Activated T-helper 17 cell treated with anti-CD3 and anti-CD28 coated beads, Interleukin-2, amount 50 U/mL, for 72 hours (primary cell): Measurements from ENCODE around the gene RASGRF2. TPM values are rescaled to one million over a fixed set of nuclear protein-coding genes. Genes with fewer than 3 reads are reported as not detected.

ENCODE experiments used
- ATAC-seq: fragments of 150-1000 bp; cut with Tn5 transposase; replicated peaks from 2 replicates; pipeline ENCODE4 v1.10.0; 2021; ENCODE audit warnings: mild to moderate bottlenecking, moderate library complexity
- H3K27ac Mint-ChIP-seq: one replicate; pipeline ENCODE4 v1.8.0; 2022; ENCODE audit warnings: mixed read lengths
- H3K27me3 Mint-ChIP-seq: one replicate; pipeline ENCODE4 v1.8.0; 2022; ENCODE audit warnings: mixed read lengths
- H3K36me3 Mint-ChIP-seq: one replicate; pipeline ENCODE4 v1.8.0; 2022; ENCODE audit warnings: low read depth, mild to moderate bottlenecking, mixed read lengths
- H3K4me1 Mint-ChIP-seq: one replicate; pipeline ENCODE4 v1.8.0; 2022; ENCODE audit warnings: mixed read lengths
- H3K4me3 Mint-ChIP-seq: one replicate; pipeline ENCODE4 v1.8.0; 2022; ENCODE audit warnings: mild to moderate bottlenecking, mixed read lengths
- H3K9me3 Mint-ChIP-seq: one replicate; pipeline ENCODE4 v1.8.0; 2022; ENCODE audit warnings: mixed read lengths
- total RNA-seq, 2 donors: library from RNA; stranded (reverse); gene quantifications; one replicate each; pipeline ENCODE4 v1.2.3, GENCODE V29; 2022

RASGRF2 gene
- total RNA-seq, 2 donors from 2014 or later, result 6.8 to 7.6 TPM

DNA sequence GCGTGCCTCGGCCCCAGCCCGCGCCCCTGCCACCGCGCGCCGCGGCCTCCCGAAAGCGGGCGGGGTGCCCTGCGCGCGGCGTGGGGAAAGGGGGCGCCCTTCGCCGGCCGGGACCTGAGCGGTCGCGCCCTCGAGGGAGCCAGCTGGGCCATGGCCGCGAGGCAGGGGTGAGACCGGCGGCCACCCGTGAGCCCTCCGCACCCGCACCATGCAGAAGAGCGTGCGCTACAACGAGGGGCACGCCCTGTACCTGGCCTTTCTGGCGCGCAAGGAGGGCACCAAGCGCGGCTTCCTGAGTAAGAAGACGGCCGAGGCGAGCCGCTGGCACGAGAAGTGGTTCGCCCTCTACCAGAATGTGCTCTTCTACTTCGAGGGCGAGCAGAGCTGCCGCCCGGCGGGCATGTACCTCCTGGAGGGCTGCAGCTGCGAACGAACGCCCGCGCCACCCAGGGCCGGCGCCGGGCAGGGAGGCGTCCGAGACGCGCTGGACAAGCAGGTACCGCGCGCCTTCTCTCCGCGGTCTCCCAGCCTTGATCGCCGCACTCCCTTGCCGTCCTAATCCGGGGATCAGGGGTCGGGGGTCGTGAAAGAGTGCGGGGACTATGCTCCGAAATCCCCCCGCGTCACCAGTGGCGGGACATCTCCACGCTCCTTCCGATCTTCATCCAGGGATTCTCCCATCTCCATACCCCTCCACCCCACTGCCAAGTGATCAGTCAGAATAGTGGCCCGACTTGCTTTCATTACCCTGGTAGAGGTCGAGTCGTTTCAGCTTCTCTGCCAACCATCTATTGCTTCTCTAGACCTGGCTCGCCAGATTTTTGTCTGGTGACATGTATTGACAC is 590 bp downstream of the RASGRF2 start:
- Mint-ChIP-seq H3K36me3 (no peaks in the 10 kb centered on the region), H3K9me3 (no peaks in the 10 kb centered on the region), H3K4me1 (peaks cover 33% of the 10 kb centered on the region), H3K27ac (peak overlapping the region; percentile 79), H3K4me3 (peak overlapping the region; percentile 87), H3K27me3 (no peaks in the 10 kb centered on the region)
- peak; percentile 57 for ATAC-seq

DNA sequence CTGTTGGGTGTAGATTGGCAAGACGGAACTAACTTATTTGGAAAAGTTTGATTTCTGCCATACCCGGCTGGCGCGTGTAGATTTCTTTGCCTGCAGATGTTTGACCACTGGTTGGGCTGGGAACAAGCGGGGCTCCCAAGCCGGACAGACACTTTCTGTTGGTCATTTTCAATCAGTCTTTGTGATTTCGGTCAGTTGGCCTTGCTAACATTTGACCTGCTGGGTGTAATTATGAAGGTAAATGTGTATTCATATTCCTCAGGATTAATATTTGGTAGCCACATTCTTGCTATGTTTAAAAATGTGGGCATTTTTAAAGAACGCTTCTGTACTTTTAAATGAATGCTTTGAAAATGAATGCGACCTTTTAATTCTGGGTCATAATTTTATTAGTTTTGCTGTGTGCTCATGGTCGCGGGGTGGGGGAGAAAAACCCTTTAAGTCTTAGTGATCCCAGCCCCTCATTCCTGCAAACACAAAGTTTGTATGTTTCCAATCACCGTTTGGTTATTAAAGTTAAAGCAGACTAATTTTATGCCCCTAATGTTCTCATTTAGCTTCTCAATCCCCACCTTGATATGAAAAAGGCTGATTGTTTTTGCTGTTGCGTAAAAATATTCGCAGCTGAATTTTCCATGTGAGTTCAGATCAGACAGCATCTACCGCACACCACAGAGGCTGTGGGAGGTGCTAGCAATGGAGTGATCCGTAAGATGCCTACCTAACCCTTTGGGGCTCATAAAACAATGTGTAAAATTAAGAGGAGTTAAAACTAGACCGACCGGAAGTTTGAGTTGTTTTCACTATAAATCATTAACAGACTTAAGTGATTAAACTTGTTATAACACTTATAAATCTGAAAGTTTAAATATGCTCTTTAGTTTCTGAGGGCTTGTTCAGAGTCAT is 1.5 kb downstream of the RASGRF2 start:
- peak; percentile 66 for ATAC-seq
- peaks cover 33% of the 10 kb centered on the region for H3K4me1 Mint-ChIP-seq
- peak overlapping the region; percentile 87 for H3K4me3 Mint-ChIP-seq

DNA sequence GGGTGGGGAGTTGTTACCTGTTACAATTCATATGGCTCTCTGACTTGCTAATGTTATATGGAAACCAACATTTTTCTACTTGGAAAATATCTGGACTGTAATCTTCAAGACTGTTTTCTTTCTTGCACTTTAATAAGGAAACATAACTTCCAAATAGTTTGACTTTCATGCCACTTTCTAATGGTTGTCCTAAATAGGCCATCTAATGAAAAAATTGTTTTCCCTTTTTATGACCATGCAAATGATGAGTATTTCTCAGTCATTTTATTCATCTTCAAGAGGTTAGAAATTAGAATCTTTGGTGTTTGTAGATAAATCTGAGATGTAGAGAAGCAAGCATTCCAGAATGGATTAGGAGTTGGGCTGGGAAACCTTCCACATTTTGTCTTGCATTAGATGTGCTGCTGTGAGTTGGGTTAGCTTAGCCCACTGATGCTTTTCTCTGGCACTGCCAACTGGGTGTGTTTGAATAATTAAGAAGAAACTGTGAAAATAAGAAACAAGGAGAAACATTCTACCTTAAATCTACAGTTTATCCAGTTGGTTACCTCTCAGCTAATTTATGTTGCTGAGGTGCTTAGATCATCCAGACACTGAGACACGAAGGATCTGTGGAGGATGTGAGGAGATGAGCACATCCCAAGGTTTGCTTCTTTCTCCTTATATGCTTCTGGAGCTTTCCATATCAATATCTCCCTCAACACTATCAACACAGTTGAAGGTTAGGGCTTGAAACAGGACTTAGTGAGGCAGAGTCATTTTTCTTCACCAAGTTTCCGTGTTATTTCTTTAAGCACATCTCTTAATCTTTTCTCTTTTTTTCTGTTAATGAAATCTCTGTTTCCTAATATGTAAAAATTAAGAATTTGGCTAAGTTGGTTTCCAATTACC is 2.7 kb downstream of the RASGRF2 start:
- peaks cover 35% of the 10 kb centered on the region for H3K4me1 Mint-ChIP-seq

More for the DNA sequence above, 1.5 kb downstream of the RASGRF2 start:
- H3K36me3 Mint-ChIP-seq, result no peaks in the 10 kb centered on the region
- H3K27me3 Mint-ChIP-seq, result no peaks in the 10 kb centered on the region
- H3K9me3 Mint-ChIP-seq, result no peaks in the 10 kb centered on the region
- peak overlapping the region; percentile 79 for H3K27ac Mint-ChIP-seq

DNA sequence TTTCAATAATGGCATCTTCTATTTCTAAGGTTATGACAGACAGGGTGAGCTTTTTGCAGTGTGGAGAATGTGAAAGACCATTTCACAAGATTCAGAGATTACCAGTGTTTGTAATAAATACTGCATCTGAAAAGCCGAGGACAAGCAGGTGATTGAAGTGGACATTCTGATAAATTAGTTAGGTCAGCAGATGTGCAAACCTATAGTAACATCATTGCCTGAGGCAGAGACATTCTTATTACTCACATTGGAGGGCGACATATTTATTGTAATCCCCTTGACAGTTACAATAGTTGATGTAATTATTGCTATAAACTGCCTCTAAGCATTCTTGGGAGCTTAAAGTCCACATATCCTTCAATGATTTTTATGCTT is 3.3 kb downstream of the RASGRF2 start:
- peaks cover 38% of the 10 kb centered on the region for H3K4me1 Mint-ChIP-seq
- no peaks in the 10 kb centered on the region for H3K27me3 Mint-ChIP-seq
- no peaks in the 10 kb centered on the region for H3K36me3 Mint-ChIP-seq
- H3K27ac Mint-ChIP-seq, result no peak overlapping the region
- H3K9me3 Mint-ChIP-seq, result no peaks in the 10 kb centered on the region
- ATAC-seq, result no peak
- peak overlapping the region; percentile 87 for H3K4me3 Mint-ChIP-seq

More for the DNA sequence above, 2.7 kb downstream of the RASGRF2 start:
- H3K4me3 Mint-ChIP-seq, result peak overlapping the region; percentile 87
- no peaks in the 10 kb centered on the region for H3K27me3 Mint-ChIP-seq
- H3K9me3 Mint-ChIP-seq, result no peaks in the 10 kb centered on the region
- no peak overlapping the region for H3K27ac Mint-ChIP-seq
- ATAC-seq, result no peak
- H3K36me3 Mint-ChIP-seq, result no peaks in the 10 kb centered on the region

- H3K36me3 Mint-ChIP-seq, result no peaks in the 10 kb centered on the region
- H3K9me3 Mint-ChIP-seq, result no peaks in the 10 kb centered on the region
- H3K27ac Mint-ChIP-seq, result peak overlapping the region; percentile 86
- H3K4me1 Mint-ChIP-seq, result peaks cover 38% of the 10 kb centered on the region
- ATAC-seq, result no peak
- H3K27me3 Mint-ChIP-seq, result no peaks in the 10 kb centered on the region
- H3K4me3 Mint-ChIP-seq, result peak overlapping the region; percentile 87
Measured at GRCh38 chr5:80963966-80964481, 3.9 kb downstream of the RASGRF2 start.

- no peaks in the 10 kb centered on the region for H3K27me3 Mint-ChIP-seq
- no peak for ATAC-seq
- peaks cover 35% of the 10 kb centered on the region for H3K4me1 Mint-ChIP-seq
- peak overlapping the region; percentile 86 for H3K27ac Mint-ChIP-seq
- H3K36me3 Mint-ChIP-seq, result no peaks in the 10 kb centered on the region
- H3K4me3 Mint-ChIP-seq, result peak overlapping the region; percentile 87
- no peaks in the 10 kb centered on the region for H3K9me3 Mint-ChIP-seq
Measured at GRCh38 chr5:80964491-80964890, 4.3 kb downstream of the RASGRF2 start.

DNA sequence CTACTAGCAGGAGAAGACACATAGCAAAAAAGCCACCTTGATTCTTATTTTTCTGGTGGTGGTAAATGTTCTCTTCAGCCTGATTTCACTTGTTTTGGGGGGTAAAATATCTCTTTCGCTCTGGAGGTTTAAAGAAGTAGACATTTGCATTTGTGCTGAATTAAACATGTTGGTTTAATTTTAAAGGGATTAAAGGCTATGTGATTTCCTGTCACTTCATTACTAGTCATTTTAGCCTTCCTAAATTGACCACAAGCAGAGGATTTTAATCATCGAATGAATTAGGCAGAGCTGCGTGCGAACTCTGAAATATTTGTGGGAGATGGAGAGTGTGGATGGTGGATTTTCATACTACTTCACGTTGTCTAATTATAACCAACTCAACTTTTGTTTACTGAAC is 4.8 kb downstream of the RASGRF2 start:
- Mint-ChIP-seq H3K9me3 (no peaks in the 10 kb centered on the region), H3K36me3 (no peaks in the 10 kb centered on the region), H3K27ac (peak overlapping the region; percentile 86), H3K4me1 (peaks cover 31% of the 10 kb centered on the region), H3K4me3 (peak overlapping the region; percentile 87), H3K27me3 (no peaks in the 10 kb centered on the region)
- ATAC-seq, result peak; percentile 27

- Mint-ChIP-seq H3K4me1 (peaks cover 36% of the 10 kb centered on the region), H3K36me3 (no peaks in the 10 kb centered on the region), H3K27ac (peak overlapping the region; percentile 73), H3K4me3 (peak overlapping the region; percentile 47), H3K27me3 (no peaks in the 10 kb centered on the region), H3K9me3 (no peaks in the 10 kb centered on the region)
- ATAC-seq, result peak; percentile 75
Measured at GRCh38 chr5:80967500-80968181, 7.5 kb downstream of the RASGRF2 start.

GRCh38 chr5:80973027-80973426 is 12.9 kb downstream of the RASGRF2 start:
- H3K27ac Mint-ChIP-seq, result peak overlapping the region; percentile 77
- peak overlapping the region; percentile 63 for H3K4me3 Mint-ChIP-seq
- no peaks in the 10 kb centered on the region for H3K27me3 Mint-ChIP-seq
- no peaks in the 10 kb centered on the region for H3K9me3 Mint-ChIP-seq
- H3K4me1 Mint-ChIP-seq, result peaks cover 23% of the 10 kb centered on the region
- no peaks in the 10 kb centered on the region for H3K36me3 Mint-ChIP-seq
- no peak for ATAC-seq

DNA sequence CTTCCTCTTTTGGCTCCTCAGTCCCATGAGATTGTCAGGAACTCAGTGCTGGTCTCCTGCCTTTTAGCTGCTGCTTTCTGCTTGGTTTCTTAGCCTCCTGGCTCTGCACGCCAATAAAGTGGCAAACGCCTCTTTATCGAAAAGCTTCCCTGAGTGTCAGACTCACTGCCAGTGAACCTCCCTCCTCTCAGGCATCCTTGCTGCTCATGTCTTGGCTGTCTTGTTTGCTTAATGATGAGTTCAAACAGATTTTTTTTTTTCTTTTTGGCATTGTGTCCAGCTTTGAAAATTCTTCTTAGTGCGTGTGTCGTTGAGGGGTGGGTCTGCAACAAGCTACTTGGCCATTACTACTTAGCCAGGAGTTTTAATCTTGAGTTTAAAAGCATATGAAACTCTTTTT is 14.9 kb downstream of the RASGRF2 start:
- peaks cover 23% of the 10 kb centered on the region for H3K4me1 Mint-ChIP-seq
- H3K27me3 Mint-ChIP-seq, result no peaks in the 10 kb centered on the region
- no peak for ATAC-seq
- H3K27ac Mint-ChIP-seq, result no peak overlapping the region
- no peaks in the 10 kb centered on the region for H3K9me3 Mint-ChIP-seq
- H3K36me3 Mint-ChIP-seq, result no peaks in the 10 kb centered on the region
- peak overlapping the region; percentile 63 for H3K4me3 Mint-ChIP-seq

DNA sequence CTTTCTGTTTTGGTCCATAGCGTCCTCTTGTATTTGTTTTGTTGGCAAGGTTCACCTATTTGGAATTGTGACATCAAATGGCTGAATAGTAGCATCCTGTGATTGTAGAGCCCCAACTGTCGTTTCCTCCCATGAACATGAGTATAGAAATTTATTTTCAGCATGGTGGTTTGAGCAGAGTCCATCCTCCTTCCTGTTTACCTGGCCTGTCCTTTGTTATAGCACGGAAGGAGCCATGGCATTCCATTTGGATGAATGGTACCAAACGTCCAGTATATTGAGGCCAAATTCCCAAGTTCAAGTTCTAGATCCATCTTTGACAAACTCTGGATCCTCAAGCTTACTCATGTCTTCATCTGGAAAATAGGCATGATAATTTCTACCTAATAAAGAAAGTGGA is 16.8 kb downstream of the RASGRF2 start:
- no peak for ATAC-seq
- peaks cover 14% of the 10 kb centered on the region for H3K4me1 Mint-ChIP-seq
- no peak overlapping the region for H3K4me3 Mint-ChIP-seq
- H3K27ac Mint-ChIP-seq, result no peak overlapping the region
- H3K27me3 Mint-ChIP-seq, result no peaks in the 10 kb centered on the region
- H3K36me3 Mint-ChIP-seq, result no peaks in the 10 kb centered on the region
- no peaks in the 10 kb centered on the region for H3K9me3 Mint-ChIP-seq

GRCh38 chr5:80977764-80978163 is 17.6 kb downstream of the RASGRF2 start:
- no peaks in the 10 kb centered on the region for H3K36me3 Mint-ChIP-seq

DNA sequence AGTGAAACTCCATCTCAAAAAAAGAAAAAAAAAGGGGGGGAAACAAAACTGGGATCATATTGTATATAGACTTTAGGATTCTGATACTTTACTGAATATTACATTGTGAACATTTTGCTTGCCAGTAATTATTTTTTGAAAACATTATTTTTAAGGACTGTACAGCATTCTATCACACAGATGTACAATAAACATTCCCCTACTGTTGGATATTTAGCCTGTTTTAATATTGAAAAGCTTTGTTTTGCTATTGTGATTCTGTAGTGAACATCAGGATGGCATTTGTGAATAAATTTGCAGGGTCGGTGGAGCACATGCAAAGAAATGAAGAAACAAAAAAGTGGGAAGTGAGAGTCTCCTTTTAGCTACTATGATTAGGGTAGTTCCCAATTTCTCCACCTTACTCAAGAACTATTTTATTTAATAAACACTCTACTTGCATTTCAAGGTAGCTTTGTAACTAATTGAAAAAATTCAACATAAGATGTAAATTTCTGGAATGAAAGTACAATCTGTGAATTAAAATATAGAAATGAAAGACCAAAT is 18.7 kb downstream of the RASGRF2 start:
- no peak for ATAC-seq
- Mint-ChIP-seq H3K4me1 (peaks cover 16% of the 10 kb centered on the region), H3K27me3 (no peaks in the 10 kb centered on the region)

More at GRCh38 chr5:80977764-80978163, 17.6 kb downstream of the RASGRF2 start:
- no peaks in the 10 kb centered on the region for H3K27me3 Mint-ChIP-seq
- no peaks in the 10 kb centered on the region for H3K9me3 Mint-ChIP-seq
- H3K4me1 Mint-ChIP-seq, result peaks cover 19% of the 10 kb centered on the region
- no peak for ATAC-seq
- no peak overlapping the region for H3K27ac Mint-ChIP-seq
- H3K4me3 Mint-ChIP-seq, result no peak overlapping the region

More for the DNA sequence above, 18.7 kb downstream of the RASGRF2 start:
- H3K4me3 Mint-ChIP-seq, result peak overlapping the region; percentile 38
- no peaks in the 10 kb centered on the region for H3K36me3 Mint-ChIP-seq
- no peak overlapping the region for H3K27ac Mint-ChIP-seq
- no peaks in the 10 kb centered on the region for H3K9me3 Mint-ChIP-seq
